Vagina (tissue), 2 donors: ENCODE measurements around the gene ARHGEF35.
"Not testable (repeated sequence)": the region's sequence is repeated elsewhere in the genome, so short reads cannot be mapped to it uniquely, and the experiment has no call there.

Source experiments
- POLR2A ChIP-seq, 2 donors: fragments of 450-650 bp; IDR thresholded peaks; one replicate each; pipeline ENCODE4 v1.6.1; 2017; ENCODE audit warnings: antibody characterized with exemption in 2 of 2, mild to moderate bottlenecking in 2 of 2, moderate library complexity in 2 of 2
- TF ChIP-seq, protein P1 (sequence below), 3 experiments: fragments of 450-650 bp in 2 of 3; fragments of 200-600 bp in 1 of 3; sonication (generic) in 1 of 3; IDR thresholded peaks; one replicate each; pipeline ENCODE4 v1.5.1; 2017 to 2019; ENCODE audit warnings: antibody characterized with exemption in 3 of 3, mild to moderate bottlenecking in 2 of 3, moderate library complexity in 2 of 3

DNA sequence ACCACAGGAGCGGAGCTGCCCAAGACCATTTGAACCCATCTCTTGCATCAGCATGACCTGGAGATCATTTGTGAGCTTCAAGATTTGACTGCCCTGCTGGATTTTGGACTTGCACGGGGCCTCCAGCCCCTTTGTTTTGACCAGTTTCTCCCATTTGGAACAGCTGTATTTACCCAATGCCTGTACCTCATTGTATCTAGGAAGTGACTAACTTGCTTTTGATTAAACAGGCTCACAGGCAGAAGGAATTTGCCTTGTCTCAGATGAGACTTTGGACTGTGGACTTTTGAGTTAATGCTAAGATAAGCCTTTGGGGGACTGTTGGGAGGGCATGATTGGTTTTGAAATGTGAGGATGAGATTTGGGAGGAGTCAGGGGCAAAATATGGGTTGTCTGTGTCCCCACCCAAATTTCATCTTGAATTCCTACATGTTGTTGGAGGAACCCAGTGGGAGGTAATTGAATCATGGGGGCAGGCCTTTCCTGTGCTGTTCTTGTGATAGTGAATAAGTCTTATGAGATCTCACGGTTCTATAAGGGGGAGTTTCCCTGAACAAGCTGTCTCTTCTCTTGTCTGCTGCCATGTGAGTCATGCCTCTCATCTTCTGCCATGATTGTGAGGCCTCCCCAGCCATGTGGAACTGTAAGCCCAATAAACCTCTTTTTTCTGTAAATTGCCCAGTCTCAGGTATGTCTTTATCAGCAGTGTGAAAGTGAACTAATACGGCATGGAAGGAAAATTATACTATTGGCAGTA is 23.9 kb downstream of the ARHGEF35 start:
- TF ChIP-seq, protein P1, sequence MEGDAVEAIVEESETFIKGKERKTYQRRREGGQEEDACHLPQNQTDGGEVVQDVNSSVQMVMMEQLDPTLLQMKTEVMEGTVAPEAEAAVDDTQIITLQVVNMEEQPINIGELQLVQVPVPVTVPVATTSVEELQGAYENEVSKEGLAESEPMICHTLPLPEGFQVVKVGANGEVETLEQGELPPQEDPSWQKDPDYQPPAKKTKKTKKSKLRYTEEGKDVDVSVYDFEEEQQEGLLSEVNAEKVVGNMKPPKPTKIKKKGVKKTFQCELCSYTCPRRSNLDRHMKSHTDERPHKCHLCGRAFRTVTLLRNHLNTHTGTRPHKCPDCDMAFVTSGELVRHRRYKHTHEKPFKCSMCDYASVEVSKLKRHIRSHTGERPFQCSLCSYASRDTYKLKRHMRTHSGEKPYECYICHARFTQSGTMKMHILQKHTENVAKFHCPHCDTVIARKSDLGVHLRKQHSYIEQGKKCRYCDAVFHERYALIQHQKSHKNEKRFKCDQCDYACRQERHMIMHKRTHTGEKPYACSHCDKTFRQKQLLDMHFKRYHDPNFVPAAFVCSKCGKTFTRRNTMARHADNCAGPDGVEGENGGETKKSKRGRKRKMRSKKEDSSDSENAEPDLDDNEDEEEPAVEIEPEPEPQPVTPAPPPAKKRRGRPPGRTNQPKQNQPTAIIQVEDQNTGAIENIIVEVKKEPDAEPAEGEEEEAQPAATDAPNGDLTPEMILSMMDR (IDR thresholded peaks at IDR 0.05), result not testable (repeated sequence)
- not testable (repeated sequence) for TF ChIP-seq POLR2A (IDR thresholded peaks at IDR 0.05)
